Measurements from ENCODE around the gene MARVELD3.

DNA sequence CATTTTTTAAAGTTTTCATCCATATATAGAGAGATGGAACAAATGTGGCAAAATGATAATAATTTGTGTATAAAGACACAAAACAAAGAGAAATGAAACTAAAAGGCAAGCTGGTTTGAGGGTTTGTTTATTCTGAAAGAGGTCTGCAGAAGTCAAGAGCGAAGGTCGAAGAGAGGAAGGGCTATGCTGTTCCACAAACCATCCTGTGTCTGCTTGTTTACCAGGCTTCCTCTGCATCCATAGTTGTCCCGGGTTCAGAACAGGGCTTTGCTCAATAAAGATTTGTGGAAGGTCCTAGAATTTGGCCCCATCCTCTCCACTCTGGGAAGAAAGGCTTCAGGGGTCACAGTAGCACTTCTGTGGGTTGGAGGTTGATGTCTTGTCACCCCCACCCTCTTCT, 2.4 kb upstream of the MARVELD3 start:
- TF ChIP-seq, protein P1, sequence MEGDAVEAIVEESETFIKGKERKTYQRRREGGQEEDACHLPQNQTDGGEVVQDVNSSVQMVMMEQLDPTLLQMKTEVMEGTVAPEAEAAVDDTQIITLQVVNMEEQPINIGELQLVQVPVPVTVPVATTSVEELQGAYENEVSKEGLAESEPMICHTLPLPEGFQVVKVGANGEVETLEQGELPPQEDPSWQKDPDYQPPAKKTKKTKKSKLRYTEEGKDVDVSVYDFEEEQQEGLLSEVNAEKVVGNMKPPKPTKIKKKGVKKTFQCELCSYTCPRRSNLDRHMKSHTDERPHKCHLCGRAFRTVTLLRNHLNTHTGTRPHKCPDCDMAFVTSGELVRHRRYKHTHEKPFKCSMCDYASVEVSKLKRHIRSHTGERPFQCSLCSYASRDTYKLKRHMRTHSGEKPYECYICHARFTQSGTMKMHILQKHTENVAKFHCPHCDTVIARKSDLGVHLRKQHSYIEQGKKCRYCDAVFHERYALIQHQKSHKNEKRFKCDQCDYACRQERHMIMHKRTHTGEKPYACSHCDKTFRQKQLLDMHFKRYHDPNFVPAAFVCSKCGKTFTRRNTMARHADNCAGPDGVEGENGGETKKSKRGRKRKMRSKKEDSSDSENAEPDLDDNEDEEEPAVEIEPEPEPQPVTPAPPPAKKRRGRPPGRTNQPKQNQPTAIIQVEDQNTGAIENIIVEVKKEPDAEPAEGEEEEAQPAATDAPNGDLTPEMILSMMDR (IDR thresholded peaks at IDR 0.05; ENCODE audit: low read depth, low read length, poor library complexity, severe bottlenecking): no peak
- no peak for TF ChIP-seq EZH2phosphoT487 (IDR thresholded peaks at IDR 0.05; ENCODE audit: borderline replicate concordance, low read length)

Data from DOHH2 (cell line).